ENCODE results near the gene ZNF99. TPM values are rescaled to one million over a fixed set of nuclear protein-coding genes. Genes with fewer than 3 reads are reported as not detected.
"Not testable (repeated sequence)": the region's sequence is repeated elsewhere in the genome, so short reads cannot be mapped to it uniquely, and the experiment has no call there.

Gene ZNF99
- total RNA-seq (2014; rRNA removed; shearing (Covaris generic)), result not detected in 2 replicates
- not detected in 2 replicates for polyA plus RNA-seq (2015; cell fraction: cytosol; rRNA removed)
- not detected in 2 replicates for polyA plus RNA-seq (2015; cell fraction: nucleus; rRNA removed)

DNA sequence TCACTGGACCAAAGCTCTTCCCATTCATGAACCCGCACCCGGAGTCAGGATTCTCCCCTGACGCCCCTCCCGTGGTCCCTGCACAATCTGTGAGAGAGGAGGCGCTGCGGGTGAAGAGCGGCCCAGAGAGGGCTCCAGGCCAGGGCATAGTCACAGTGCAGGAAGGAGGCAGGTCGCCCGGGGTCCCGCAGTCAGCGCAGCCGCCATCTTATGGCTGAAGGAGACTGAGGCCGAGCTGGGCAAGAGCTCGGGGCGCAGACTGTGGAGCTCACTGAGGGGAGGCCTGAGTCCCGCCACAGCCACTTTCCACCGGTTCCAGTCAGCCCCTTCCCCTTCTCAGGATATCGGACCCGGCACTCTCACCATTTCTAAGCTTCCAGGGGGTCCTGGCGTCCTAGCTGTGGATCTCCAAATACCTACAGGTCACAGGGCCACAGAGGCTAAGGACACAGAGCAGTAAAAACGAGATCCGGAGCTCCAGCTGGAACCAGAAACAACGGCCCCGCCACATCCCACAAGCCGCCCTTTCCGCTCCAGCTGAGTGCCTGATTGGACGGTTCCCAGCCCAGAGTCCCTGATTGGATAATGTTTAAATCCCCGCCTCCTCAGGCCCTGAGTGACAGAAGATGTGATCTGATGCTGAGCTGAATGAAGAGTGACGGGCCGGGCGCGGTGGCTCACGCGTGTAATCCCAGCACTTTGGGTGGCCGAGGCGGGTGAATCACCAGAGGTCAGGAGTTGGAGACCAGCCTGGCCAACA lies at the start of gene ZNF99:
Gene ZNF99, minus strand, starts transcription at position 501 of the 760 bp plus-strand sequence. Its CDS starts 135 bp downstream, at position 366.
- no peak for DNase-seq (ENCODE audit: low read depth, low spot score)
- in situ Hi-C loops (cut with HindIII; ENCODE audit: low pct_unique_long_range_greater_than_20kb, low sequenced_read_pairs), result no loop called here

DNA sequence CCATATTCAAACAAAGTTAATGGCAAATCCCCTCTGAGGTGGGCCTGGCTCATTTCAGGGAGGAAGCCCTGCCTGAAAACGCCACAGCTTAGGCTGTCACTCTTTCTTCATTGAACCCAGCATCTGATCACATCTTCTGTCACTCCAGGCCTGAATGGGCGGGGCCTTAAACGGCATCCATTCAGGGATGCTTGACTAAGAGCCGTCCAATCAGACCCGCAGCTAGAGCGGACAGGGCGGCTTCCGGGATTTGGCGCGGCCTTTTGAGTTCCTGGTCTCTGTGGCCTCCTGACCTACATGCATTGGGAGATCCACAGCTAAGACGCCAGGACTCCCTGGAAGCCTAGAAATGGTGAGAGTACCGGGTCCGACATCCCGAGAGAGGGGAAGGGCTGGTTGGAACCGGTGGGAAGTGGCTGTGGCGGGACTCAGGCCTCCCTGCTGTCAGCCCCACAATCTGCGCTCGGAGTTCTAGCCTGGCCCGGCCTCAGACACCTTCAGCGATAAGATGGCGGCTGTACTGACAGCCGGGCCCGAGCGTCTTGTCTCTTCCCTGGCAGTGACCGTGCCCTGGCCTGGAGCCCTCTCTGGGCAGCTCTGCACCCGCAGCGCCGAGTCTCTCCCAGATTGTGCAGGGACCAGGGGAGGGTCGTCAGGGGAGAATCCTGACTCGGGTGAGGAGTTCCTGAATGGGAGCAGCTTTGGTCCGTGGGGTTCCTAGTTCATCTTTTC lies 48.2 kb upstream of the ZNF99 start, which contains the start of gene ZNF723:
Gene ZNF723, plus strand, starts transcription at position 261 of the 732 bp plus-strand sequence. Its CDS starts 89 bp downstream, at position 350.
- no peak for DNase-seq (ENCODE audit: low read depth, low spot score)

DNA sequence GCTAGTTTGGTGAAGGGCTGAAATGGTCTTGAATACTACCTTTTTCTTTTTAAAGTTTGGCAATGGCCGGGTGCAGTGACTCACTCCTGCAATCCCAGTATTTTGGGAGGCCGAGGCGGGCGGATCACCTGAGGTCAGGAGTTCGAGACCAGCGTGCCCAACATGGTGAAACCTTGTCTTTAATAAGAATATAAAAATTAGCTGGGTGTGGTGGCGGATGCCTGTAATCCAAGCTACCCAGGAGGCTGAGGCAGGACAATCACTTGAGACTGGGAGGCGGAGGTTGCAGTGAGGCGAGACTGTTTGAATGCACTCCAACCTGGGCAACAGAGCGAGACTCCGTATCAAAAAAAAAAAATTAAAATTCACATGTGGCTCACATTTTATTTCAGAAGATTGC lies 47.3 kb upstream of the ZNF99 start:
- DNase-seq (ENCODE audit: low read depth, low spot score), result no peak
- in situ Hi-C loops (cut with HindIII; ENCODE audit: low pct_unique_long_range_greater_than_20kb, low sequenced_read_pairs), result no loop called here

More for the DNA sequence above, 48.2 kb upstream of the ZNF99 start, which contains the start of gene ZNF723:
- in situ Hi-C loops (cut with HindIII; ENCODE audit: low pct_unique_long_range_greater_than_20kb, low sequenced_read_pairs), result no loop called here

DNA sequence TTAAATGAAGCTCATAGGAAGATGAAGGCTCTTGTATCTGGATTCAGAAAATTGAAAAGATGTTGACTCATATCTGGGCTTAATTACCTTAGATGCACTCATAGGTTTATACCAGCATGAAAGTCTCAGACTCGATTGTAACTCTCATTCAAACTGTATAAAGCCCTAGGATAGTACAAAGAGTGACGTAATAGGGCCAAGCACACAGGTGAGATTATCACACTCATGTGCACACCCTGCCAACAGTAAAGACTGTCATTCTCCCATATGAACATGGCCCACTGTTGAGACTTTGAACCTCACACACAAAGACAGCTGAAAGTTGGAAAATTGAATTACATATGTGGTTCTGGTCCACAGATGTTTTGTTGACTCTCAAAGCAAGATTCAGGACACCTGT lies 30.2 kb upstream of the ZNF99 start:
- in situ Hi-C loops (cut with HindIII; ENCODE audit: low pct_unique_long_range_greater_than_20kb, low sequenced_read_pairs), result no loop called here
- DNase-seq (ENCODE audit: low read depth, low spot score), result no peak

DNA sequence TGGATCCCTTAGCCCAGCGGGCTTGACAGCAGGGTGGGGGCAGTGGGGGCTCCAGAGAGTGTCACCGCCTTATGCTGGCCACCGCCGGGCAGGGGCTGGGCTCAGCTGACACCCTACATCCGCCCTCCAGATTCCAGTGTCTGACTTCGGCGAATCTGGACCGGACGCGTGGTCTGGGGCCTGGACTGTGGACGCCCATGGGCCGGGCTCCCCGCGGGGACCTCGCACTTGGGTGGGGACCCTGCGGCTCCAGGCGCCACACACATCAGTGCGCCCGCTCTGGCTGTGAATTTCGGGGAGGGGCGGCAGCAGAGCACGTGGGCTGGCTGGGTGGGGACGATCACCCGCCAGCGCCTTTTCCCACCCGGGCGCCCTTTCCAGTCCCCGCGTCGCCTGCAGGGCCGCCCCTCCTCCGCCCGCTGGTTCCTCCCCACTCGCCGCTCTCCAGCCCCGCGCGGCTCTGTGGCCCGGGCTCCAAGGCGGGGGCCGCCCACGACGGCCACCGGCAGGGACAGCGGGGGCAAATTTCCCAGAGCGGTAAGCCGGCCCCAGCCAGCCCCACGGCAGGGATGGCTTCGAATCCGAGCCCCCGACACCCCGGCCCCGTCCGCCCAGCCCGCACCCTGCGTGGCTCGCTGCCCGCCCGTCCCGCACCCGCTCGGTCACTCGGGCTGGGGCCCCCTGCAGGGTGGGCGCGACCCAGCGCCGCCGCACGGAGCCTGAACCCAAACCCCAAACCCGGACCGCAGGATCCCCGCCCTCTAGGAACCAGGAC lies 23.3 kb upstream of the ZNF99 start:
- DNase-seq (ENCODE audit: low read depth, low spot score), result no peak
- in situ Hi-C loops (cut with HindIII; ENCODE audit: low pct_unique_long_range_greater_than_20kb, low sequenced_read_pairs), result no loop called here

DNA sequence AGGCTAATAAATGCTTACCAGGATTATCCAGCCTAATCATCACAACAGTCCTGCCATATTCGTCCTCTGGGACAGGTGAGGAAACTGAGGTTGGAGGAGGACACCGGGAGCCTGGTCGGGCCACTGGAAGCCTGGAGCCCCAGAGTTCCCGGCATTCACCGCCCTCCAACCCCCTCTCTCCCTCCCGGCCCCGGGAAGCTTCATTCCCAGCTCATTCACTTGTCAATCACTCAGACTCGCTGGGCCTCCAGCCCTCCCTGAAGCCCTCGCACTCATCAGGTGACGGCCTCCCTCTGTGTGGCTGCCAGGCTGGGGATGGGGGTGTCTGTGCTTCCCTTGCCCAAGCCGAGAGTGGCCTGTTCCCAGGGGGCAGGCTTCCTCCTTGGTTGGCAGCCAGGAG lies 22.5 kb upstream of the ZNF99 start:
- no peak for DNase-seq (ENCODE audit: low read depth, low spot score)
- in situ Hi-C loops (cut with HindIII; ENCODE audit: low pct_unique_long_range_greater_than_20kb, low sequenced_read_pairs), result no loop called here

DNA sequence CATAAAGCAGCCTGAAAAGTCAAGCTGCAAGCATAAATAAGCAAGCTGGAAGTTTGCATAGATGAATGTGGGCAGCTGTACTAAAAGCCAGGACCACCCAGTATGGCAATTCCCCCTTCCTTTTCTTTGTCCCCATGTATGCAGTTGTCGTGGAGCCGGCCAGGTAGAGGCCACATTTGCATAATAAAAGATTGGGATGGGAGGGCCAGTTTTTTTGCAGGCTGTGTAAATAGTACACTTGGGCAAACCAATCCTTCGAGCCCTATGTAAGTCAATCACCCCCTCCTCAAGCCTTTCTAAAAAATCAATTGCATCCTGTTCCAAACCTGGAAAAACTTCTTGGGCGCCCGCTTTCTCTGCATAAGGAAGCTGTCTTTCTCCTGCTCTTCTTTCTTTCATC lies 13.1 kb upstream of the ZNF99 start:
- in situ Hi-C loops (cut with HindIII; ENCODE audit: low pct_unique_long_range_greater_than_20kb, low sequenced_read_pairs), result no loop called here
- no peak for DNase-seq (ENCODE audit: low read depth, low spot score)

DNA sequence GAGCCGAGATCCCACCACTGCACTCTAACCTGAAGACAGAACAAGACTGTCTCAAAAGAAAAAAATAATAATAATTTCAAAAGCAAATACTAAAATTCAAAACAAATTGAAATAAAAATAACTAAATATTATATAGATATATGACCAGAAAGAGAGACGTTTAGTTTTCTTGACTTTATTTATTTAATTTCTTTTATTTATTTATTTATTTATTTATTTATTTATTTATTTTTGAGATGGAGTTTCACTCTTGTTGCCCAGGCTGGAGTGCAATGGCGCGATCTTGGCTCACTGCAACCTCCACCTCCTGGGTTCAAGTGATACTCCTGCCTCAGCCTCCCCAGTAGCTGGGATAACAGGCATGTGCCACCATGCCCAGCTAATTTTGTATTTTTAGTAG lies 8.9 kb upstream of the ZNF99 start:
- in situ Hi-C loops (cut with HindIII; ENCODE audit: low pct_unique_long_range_greater_than_20kb, low sequenced_read_pairs), result not testable (repeated sequence)

DNA sequence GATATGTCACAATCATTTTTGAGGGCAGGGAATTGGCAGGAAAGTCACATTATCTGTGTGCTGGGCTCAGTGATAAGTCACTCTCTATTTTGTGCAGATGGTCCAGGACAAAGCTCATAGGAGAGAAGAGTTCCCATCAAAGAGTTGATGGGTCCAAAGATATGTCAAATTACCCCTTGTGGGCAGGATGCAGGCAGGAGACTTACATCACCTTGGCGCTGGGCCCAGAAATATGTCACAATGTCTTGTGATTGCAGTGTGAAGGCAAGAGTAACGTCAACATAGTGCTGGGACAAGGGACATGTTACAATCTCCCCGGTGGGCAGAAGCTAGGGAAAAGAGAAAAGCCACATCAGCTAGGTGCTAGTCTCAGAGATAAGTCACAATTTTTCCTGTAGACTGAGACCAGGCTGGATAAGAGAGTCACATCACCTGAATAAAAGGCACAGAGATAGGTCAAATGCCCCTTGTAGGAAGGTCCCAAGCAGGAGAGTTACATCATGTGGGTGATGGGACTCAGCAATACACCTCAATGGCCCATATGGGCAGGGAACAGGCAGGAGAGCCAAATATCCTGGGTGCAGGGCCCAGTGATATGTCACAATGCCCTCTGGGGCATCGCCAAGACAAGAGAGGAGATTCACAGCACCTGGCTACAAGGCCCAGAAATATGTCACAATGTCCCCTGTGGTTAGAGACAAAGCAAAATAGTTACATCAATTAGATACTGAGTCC lies 47.9 kb downstream of the ZNF99 start:
- in situ Hi-C loops (cut with HindIII; ENCODE audit: low pct_unique_long_range_greater_than_20kb, low sequenced_read_pairs), result no loop called here
- no peak for DNase-seq (ENCODE audit: low read depth, low spot score)

More for the DNA sequence above, 8.9 kb upstream of the ZNF99 start:
- not testable (repeated sequence) for DNase-seq (ENCODE audit: low read depth, low spot score)

DNA sequence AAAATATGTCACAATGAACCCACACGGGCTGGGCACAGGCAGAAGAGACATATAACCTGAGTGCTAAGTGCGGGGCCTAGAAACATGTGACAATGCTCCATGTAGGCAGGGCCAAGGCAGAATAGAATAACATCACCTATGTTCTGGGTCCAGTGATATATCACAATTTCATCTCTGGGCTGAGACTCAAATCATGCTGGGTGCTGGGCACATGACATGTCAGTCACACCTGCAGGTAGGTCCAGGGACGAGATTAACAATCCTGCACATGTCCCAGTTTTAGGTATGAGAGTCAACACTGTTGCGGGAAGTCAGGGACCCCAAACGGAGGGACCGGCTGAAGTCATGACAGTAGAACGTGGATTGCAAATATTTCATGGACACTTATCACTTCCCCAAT lies 50.3 kb downstream of the ZNF99 start:
- DNase-seq (ENCODE audit: low read depth, low spot score), result no peak
- in situ Hi-C loops (cut with HindIII; ENCODE audit: low pct_unique_long_range_greater_than_20kb, low sequenced_read_pairs), result no loop called here

DNA sequence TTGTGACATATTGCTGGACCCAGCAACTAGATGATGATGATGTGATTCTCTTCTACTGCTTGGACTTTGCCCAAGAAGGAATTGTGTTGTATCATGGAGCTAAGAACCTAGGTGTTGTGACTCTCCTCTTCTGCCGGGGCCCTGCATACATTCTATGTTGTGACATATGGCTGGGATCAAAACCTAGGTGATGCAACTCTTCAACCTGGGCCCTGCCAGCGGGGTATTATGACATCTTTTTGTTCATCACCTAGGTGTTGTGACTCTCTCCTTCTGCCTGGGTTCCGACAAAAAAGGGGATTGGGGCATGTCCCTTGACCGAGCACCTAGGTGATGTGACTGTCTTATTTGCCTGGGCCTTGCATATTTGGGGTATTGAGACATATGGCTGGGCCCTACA lies 55.7 kb downstream of the ZNF99 start:
- in situ Hi-C loops (cut with HindIII; ENCODE audit: low pct_unique_long_range_greater_than_20kb, low sequenced_read_pairs); DNase-seq (ENCODE audit: low read depth, low spot score): not testable (repeated sequence)

DNA sequence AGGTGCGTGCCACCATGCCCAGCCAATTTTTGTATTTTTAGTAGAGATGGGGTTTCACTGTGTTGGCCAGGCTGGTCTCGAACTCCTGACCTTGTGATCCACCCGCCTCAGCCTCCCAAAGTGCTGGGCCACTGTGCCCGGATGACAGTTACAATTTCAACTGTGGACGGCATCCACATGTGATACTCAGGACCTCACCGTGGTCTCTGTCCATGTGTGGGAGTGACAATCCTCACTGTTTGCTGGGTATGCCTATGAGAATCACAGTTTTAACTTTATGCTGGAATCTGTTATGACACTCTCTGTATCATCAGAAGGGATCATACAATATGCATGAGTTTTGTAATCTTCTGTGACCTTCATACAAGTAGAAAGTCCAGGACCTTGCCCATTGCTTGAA lies 62.4 kb downstream of the ZNF99 start:
- in situ Hi-C loops (cut with HindIII; ENCODE audit: low pct_unique_long_range_greater_than_20kb, low sequenced_read_pairs); DNase-seq (ENCODE audit: low read depth, low spot score): not testable (repeated sequence)

DNA sequence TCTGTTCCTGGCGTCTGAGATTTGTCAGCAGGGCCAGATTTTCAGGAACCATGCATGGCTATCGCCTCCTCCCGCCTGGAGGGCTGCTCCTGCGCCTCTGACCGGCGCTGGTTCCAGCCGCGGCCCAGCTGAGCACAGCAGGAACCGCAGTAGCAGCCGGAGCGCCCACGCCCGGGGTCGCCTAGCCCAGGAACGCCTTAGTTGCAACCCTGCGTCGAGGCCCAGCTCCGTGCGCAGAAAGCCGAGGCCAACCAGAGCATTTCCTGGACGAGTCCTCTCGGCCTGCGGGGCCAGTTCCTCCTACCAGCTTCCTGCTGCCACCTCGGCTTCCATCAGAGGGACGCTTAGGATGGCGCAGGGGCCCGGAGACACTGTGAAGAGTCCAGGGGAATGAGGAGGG lies 75.0 kb downstream of the ZNF99 start:
- DNase-seq (ENCODE audit: low read depth, low spot score), result no peak
- in situ Hi-C loops (cut with HindIII; ENCODE audit: low pct_unique_long_range_greater_than_20kb, low sequenced_read_pairs), result no loop called here

DNA sequence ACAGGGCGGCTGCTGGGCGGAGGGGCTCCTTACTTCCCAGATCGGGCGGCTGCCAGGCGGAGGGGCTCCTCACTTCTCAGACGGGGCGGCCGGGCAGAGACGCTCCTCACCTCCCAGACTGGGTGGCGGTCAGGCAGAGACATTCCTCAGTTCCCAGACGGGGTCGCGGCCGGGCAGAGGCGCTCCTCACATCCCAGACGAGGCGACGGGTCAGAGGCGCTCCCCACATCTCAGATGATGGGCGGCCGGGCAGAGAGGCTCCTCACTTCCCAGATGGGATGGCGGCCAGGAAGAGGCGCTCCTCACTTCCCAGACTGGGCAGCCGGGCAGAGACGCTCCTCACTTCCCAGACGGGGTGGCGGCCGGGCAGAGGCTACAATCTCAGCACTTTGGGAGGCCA lies 80.9 kb downstream of the ZNF99 start:
- in situ Hi-C loops (cut with HindIII; ENCODE audit: low pct_unique_long_range_greater_than_20kb, low sequenced_read_pairs), result not testable (repeated sequence)

DNA sequence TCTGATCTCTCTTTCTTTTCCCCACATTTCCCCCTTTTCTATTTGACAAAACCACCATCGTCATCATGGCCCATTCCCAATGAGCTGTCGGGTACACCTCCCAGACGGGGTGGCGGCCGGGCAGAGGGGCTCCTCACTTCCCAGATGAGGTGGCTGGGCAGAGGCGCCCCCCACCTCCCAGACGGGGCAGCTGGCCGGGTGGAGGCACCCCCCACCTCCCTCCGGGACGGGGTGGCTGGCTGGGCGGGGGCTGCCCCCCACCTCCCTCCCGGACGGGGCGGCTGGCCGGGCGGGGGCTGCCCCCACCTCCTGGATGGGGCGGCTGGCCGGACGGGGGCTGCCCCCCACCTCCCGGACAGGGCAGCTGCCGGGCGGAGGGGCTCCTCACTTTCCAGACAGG lies 81.3 kb downstream of the ZNF99 start:
- DNase-seq (ENCODE audit: low read depth, low spot score); in situ Hi-C loops (cut with HindIII; ENCODE audit: low pct_unique_long_range_greater_than_20kb, low sequenced_read_pairs): not testable (repeated sequence)

More for the DNA sequence above, 80.9 kb downstream of the ZNF99 start:
- DNase-seq (ENCODE audit: low read depth, low spot score), result not testable (repeated sequence)

Measured in SK-MEL-5 (cell line).